ENCODE data around the gene GDPD5. TPM values are rescaled to one million over a fixed set of nuclear protein-coding genes. Genes with fewer than 3 reads are reported as not detected.

GDPD5 gene
- total and polyA plus RNA-seq, 12 donors, result 4.1 to 110 (median 14.5) TPM

DNA sequence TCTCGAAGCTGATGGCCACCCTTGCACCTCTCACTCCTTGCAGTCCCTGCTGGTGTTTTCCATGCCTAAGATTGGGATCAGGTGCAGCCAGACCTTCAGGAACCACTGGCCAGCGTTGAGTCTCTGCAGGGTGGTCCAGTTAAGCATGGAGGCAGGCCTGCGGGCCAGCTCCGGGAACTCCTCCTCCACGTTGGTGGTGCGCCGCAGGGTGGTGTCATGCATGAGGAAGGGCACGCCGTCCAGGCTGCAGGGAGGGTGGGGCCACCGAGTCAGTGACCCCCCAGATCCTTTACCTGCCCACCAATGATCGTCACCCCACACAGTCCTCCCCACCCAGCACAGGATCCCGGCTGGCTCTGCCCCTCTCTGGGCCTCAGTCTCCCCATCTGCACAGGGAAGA, 82.7 kb downstream of the GDPD5 start:
- Histone ChIP-seq H3K4me3 (no peak overlapping the region), H3K27me3 (no peaks in the 10 kb centered on the region), H3K9me3 (replicated peaks in 1 of 3) (no peaks in the 10 kb centered on the region), H3K36me3 (replicated peaks in 1 of 2) (no peaks in the 10 kb centered on the region), H3K4me1 (replicated peaks in 1 of 2) (no peaks in the 10 kb centered on the region), H3K27ac (no peak overlapping the region)
- intact Hi-C loops (cut with DNase I), result no loop called here
- DNase-seq, result no peak
- WGBS, 4 donors, result 57 to 79% (median 77%) methylated on average over 3 to 12 of the region's 12 CpGs
- TF ChIP-seq, protein P1, sequence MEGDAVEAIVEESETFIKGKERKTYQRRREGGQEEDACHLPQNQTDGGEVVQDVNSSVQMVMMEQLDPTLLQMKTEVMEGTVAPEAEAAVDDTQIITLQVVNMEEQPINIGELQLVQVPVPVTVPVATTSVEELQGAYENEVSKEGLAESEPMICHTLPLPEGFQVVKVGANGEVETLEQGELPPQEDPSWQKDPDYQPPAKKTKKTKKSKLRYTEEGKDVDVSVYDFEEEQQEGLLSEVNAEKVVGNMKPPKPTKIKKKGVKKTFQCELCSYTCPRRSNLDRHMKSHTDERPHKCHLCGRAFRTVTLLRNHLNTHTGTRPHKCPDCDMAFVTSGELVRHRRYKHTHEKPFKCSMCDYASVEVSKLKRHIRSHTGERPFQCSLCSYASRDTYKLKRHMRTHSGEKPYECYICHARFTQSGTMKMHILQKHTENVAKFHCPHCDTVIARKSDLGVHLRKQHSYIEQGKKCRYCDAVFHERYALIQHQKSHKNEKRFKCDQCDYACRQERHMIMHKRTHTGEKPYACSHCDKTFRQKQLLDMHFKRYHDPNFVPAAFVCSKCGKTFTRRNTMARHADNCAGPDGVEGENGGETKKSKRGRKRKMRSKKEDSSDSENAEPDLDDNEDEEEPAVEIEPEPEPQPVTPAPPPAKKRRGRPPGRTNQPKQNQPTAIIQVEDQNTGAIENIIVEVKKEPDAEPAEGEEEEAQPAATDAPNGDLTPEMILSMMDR (IDR thresholded peaks at IDR 0.05), result no peak
- TF ChIP-seq POLR2A (IDR thresholded peaks at IDR 0.05), result no peak

DNA sequence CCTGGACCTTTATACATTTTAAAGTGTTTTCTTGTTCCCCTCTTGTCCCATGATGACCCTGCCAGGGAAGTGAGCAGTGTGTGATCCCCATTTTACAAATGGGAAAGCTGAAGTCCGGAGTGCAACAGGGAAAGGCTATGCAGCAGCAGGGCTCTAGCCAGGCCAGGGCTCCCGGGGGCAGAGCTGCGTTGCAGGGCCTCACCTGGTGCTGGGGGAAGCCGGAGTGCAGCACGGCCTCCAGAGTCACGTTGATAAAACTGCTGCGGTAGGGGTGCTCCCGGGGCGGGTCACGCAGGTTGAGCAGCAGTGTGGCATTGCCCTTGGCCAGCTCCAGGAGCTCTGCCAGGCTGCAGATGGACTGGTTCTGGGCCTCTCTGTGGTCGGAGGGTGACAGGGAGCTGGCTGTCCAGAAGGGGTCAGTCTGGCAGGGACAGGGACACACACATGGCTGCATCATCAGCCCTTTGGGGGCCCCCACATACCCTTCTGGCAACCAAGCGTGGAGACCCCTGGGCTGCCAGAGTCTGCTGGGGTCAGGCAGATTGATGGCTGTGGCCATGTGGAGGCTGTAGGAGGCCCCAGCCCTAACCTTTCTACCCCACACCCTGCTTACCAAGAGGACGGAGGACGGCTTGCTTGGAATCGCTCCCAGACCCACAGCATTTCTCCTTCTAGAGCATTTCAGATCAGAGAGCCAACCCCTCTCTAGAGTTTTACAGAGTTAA, 83.4 kb downstream of the GDPD5 start:
- no peaks in the 10 kb centered on the region for H3K27me3 ChIP-seq
- 72 to 79% (median 74%) methylated on average over 6 to 15 of the region's 15 CpGs for WGBS, 4 donors
- H3K4me1 ChIP-seq (replicated peaks in 1 of 2), result no peaks in the 10 kb centered on the region
- H3K4me3 ChIP-seq, result no peak overlapping the region
- H3K9me3 ChIP-seq (replicated peaks in 1 of 3), result no peaks in the 10 kb centered on the region
- intact Hi-C loops (cut with DNase I), result no loop called here
- TF ChIP-seq POLR2A (IDR thresholded peaks at IDR 0.05), result no peak
- TF ChIP-seq, protein P1 (IDR thresholded peaks at IDR 0.05), result no peak
- no peak overlapping the region for H3K27ac ChIP-seq
- no peaks in the 10 kb centered on the region for H3K36me3 ChIP-seq (replicated peaks in 1 of 2)
- DNase-seq, result no peak

DNA sequence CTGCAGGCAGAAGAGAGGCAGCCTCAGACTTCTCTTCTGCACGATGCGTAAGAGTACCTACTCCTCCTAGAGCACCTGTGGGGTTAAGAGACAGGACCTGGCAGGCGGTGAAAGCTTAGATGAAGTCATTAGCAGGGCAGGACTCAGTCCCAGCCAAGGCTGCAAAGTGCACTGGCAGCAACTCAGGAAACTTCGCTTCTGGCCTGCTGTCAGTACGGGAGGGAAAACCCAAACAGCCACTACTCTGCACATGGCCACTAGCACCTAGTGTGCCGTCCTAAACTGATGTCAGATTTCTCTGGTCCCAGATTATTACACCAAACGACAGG, 84.0 kb downstream of the GDPD5 start:
- H3K27ac ChIP-seq, result no peak overlapping the region
- H3K36me3 ChIP-seq (replicated peaks in 1 of 2), result no peaks in the 10 kb centered on the region
- intact Hi-C loops (cut with DNase I), result no loop called here

DNA sequence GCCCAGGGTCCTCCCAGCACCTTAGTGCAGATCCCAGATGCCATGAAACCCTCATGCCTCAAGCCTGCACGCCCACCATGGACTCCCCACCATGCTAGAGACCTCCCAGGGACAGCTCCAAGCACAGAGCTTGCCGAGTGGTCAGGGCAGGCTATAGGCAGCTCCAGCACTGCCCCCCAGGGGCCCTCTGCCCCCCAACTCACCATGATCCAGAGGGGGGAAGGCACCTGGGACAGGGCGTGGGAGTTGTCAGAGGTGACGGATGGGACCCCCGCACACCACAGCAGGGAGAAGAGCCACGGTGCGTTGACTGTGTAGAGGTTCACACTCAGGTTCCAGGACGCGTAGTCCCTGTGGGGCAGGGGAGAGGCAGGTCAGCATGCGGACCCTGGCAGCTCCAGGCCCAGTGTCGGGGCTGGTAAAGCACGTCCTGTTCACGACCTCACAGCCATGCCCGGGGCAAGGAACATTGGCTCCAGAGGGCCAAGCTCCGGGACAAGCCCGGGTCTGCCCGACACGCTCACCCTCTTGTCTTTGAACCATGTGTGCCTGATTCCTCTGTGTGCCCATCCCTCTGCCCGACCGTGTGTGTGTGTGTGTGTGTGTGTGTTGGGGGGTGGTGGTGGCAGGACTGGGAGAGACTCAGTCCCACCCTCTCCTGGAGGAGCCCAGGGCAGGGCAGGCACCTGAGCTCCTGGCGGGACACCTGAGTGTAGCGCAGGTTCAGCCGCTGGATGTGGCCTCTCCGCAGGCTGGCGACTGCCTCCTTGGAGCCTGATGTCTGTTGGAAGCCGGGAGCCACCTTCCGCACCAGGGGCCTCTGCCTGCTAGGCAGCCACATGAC, 84.6 kb downstream of the GDPD5 start:
- H3K27ac ChIP-seq, result no peak overlapping the region
- WGBS, 4 donors, result 75 to 81% (median 80%) methylated on average over 6 to 27 of the region's 27 CpGs
- TF ChIP-seq, protein P1 (IDR thresholded peaks at IDR 0.05), result no peak
- TF ChIP-seq POLR2A (IDR thresholded peaks at IDR 0.05), result no peak
- no peaks in the 10 kb centered on the region for H3K9me3 ChIP-seq (replicated peaks in 1 of 3)
- H3K4me3 ChIP-seq, result no peak overlapping the region
- intact Hi-C loops (cut with DNase I), result no loop called here
- H3K36me3 ChIP-seq (replicated peaks in 1 of 2), result no peaks in the 10 kb centered on the region
- DNase-seq, result no peak
- no peaks in the 10 kb centered on the region for H3K4me1 ChIP-seq (replicated peaks in 1 of 2)
- H3K27me3 ChIP-seq, result no peaks in the 10 kb centered on the region

More for the DNA sequence above, 84.0 kb downstream of the GDPD5 start:
- Histone ChIP-seq H3K4me3 (no peak overlapping the region), H3K4me1 (replicated peaks in 1 of 2) (no peaks in the 10 kb centered on the region), H3K9me3 (replicated peaks in 1 of 3) (no peaks in the 10 kb centered on the region), H3K27me3 (no peaks in the 10 kb centered on the region)
- TF ChIP-seq POLR2A (IDR thresholded peaks at IDR 0.05), result no peak
- TF ChIP-seq, protein P1 (IDR thresholded peaks at IDR 0.05), result no peak
- DNase-seq, result no peak
- 78 to 81% (median 79%) methylated on average over 5 to 7 of the region's 7 CpGs for WGBS, 4 donors

Measured in adrenal gland (tissue), 12 donors.